ES-I3 (cell line): Measurements from ENCODE around the gene BTBD17.
"Not testable (repeated sequence)": the region's sequence is repeated elsewhere in the genome, so short reads cannot be mapped to it uniquely, and the experiment has no call there.

Source experiments
- H3K36me3 ChIP-seq: 2 replicates; pipeline ENCODE4 v1.6.1; 2013; ENCODE audit warnings: mild to moderate bottlenecking, low read length, control low read depth, moderate library complexity; ENCODE audit not compliant: insufficient read depth
- H3K4me1 ChIP-seq: 2 replicates; pipeline ENCODE4 v1.6.1; 2013; ENCODE audit warnings: mild to moderate bottlenecking, control low read depth, low read length; ENCODE audit not compliant: insufficient read depth
- H3K9ac ChIP-seq: 2 replicates; pipeline ENCODE4 v1.6.1; 2013; ENCODE audit warnings: low read depth, mild to moderate bottlenecking, low read length, moderate library complexity
- H3K9me3 ChIP-seq: 2 replicates; pipeline ENCODE4 v1.6.1; 2013; ENCODE audit warnings: mild to moderate bottlenecking, low read length, moderate library complexity; ENCODE audit not compliant: control insufficient read depth, insufficient read depth

Gene BTBD17, protein sequence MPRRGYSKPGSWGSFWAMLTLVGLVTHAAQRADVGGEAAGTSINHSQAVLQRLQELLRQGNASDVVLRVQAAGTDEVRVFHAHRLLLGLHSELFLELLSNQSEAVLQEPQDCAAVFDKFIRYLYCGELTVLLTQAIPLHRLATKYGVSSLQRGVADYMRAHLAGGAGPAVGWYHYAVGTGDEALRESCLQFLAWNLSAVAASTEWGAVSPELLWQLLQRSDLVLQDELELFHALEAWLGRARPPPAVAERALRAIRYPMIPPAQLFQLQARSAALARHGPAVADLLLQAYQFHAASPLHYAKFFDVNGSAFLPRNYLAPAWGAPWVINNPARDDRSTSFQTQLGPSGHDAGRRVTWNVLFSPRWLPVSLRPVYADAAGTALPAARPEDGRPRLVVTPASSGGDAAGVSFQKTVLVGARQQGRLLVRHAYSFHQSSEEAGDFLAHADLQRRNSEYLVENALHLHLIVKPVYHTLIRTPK

DNA sequence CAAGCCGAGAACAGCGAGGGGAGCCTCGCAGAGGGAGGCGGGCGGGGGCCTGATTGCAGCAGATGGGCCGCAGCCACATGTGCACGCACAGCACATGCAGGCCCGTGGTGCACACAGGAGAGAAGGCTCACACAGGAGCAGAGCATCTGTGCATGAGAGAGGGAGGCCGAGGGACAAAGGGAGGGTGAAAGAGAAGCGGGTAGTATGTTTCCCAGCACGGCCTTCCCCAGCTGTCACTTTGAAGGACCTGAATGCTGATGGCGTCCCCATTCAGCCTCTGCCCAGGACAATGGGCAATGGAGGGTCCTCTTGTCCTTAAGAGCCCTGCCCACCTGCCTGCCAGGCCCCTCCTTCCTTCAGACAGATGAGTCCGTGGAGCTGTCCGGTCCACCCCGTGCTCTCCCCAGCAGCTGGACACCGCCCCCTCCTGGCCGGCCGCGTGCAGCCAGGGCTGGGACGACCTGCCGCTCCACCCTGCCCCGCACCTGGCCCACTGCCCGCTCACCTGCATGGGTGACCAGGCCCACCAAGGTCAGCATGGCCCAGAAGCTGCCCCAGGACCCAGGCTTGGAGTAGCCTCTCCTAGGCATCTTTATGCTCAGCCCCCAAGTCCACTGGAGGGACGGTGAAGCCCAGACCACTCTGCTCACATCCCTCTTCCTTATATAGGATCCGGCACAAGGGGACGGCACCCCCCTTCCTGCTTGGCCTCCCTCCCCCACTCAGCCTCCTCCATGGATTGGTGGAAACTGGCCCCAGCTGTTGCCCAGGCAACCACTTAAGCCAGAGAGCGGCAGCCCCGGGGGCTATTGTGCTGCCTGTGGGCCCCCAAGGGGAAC lies at the start of gene BTBD17:
Gene BTBD17, minus strand, starts transcription at position 639 of the 839 bp plus-strand sequence. Its CDS starts 49 bp downstream, at position 590.
- Histone ChIP-seq H3K36me3 (no peaks in the 10 kb centered on the region), H3K9ac (peak within 1 kb of the TSS; percentile 34), H3K9me3 (no peaks in the 10 kb centered on the region), H3K4me1 (peaks cover 13% of the 10 kb centered on the region; the same call in 1 of the 2 replicates)

DNA sequence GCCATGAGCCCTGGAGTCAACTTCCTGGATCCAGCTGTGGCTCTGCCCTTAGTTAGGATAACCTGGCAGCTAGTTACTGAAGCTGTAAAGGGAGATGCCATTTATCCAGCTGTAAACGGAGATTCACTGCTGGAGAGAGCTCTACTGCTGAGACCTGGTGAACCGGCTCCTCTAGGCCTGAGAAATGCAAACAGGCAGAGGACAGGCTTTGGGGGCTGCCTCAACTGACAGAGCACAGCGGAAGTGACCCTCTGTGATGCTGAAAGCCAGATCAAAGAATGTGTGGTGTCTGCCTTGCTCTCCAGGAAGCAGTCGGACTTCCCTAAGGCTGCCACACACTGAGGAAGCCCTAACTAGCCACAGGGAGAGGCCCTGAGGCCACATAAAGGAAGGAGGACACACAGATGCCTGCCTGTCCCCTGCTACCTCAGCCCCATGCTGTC lies 48.4 kb upstream of the BTBD17 start:
- peaks cover 6% of the 10 kb centered on the region; the same call in 1 of the 2 replicates for H3K4me1 ChIP-seq
- H3K36me3 ChIP-seq = no peaks in the 10 kb centered on the region; the same call in 1 of the 2 replicates
- no peaks in the 10 kb centered on the region for H3K9me3 ChIP-seq
- H3K9ac ChIP-seq = no peak overlapping the region

DNA sequence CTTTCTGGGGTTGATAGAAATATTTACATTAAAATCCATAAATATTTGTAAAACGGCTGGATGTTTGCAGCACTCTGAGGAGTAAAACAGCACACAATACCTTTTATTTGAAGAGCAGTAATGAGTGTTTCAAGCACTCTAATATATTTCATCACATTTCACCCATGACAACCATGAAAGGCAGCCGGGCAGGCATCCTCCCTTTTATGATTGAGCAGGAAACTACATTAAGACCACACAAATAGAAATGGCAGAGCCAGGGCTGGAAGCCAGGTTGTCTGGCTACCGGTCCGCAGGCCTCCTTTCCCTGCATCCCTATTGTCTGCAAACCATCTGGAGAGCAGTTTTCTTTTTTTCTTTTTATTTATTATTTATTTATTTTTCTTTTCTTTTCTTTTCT lies 47.1 kb upstream of the BTBD17 start:
- H3K9ac ChIP-seq = no peak overlapping the region
- H3K9me3 ChIP-seq = no peaks in the 10 kb centered on the region
- H3K36me3 ChIP-seq = no peaks in the 10 kb centered on the region
- H3K4me1 ChIP-seq = peaks cover 15% of the 10 kb centered on the region

- peaks cover 20% of the 10 kb centered on the region for H3K4me1 ChIP-seq
- no peaks in the 10 kb centered on the region for H3K9me3 ChIP-seq
- H3K36me3 ChIP-seq = no peaks in the 10 kb centered on the region
- no peak overlapping the region for H3K9ac ChIP-seq
These were observed 46.6 kb upstream of the BTBD17 start for GRCh38 chr17:74408262-74408661.

DNA sequence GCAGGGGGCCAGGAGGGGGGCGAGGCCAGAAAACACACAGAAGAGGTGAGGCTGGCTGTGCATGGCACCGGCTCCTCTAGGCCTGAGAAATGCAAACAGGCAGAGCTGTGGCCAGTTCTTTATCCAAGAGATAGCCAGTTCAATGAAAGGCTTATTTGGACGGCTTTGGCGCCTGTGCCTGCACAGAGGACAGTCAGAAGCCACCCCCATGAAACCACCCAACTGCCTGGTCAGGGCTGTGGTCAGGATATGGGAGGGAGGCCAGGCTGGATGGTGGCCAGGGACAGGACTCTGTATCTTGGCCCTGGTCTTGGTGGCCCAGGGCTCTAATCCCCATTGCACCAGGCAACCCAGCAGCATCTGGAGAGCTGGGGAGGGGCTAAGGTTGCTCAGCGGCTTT lies 45.7 kb upstream of the BTBD17 start:
- Histone ChIP-seq H3K9me3 (no peaks in the 10 kb centered on the region), H3K36me3 (no peaks in the 10 kb centered on the region), H3K4me1 (peaks cover 20% of the 10 kb centered on the region), H3K9ac (no peak overlapping the region)

DNA sequence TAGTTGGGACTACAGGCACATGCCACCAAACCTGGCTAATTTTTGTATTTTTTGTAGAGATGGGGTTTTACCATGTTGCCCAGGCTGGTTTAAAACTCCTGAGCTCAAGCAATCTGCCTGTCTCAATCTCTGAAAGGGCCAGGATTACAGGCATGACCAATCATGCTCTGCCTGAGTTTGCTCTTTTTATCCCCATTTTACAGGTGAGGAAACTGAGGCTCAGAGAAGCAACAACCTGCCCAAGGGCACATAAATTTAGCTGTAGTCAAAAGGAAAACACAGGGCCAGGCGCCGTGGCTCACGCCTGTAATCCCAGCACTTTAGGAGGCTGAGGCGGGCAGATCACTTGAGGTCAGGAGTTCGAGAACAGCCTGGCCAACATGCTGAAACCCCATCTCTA lies 43.6 kb upstream of the BTBD17 start:
- H3K4me1 ChIP-seq = peaks cover 20% of the 10 kb centered on the region
- not testable (repeated sequence) for H3K9me3 ChIP-seq, H3K36me3 ChIP-seq, H3K9ac ChIP-seq

DNA sequence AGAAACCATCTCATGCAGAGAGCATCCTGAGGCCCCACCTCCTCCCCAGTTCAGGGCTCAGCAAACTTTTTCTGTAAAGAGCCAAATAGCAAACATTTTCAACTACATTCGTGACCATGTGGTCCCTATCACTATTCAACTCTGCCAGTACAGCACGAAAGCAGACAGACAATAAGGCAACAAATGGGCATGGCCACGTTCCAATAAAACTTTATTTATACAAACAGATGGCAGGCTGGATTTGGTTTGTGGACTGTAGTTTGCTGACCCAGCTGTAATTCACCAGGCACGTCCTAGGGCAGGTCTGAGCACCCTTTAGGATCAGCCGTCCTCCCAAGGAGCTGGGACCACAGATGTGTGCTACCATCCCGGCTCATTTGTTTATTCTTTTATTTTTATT lies 43.1 kb upstream of the BTBD17 start:
- H3K9me3 ChIP-seq = no peaks in the 10 kb centered on the region
- H3K4me1 ChIP-seq = peaks cover 15% of the 10 kb centered on the region
- H3K9ac ChIP-seq = peak overlapping the region; percentile 25; the same call in 1 of the 2 replicates
- no peaks in the 10 kb centered on the region for H3K36me3 ChIP-seq

DNA sequence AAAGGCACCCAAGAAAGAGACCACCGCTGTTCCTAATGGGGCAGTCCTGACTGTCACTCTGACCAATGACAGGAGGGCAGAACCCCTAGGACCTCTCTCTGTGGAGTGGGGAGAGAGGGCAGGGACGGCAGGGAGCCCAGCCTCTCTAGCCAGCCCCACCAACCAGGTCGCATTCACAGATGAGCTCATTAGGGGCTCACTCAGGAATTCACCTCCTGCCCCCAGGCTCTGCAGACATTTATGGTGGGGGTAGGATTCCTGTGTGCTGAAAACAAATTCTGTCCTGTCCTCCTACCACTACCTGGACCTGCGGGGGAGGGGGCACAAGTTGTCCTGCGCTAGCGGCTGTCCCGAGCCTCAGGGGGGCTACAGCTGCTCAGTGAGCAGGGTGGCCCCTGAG lies 42.5 kb upstream of the BTBD17 start:
- Histone ChIP-seq H3K36me3 (no peaks in the 10 kb centered on the region), H3K9ac (peak overlapping the region; percentile 25; the same call in 1 of the 2 replicates), H3K9me3 (no peaks in the 10 kb centered on the region), H3K4me1 (peaks cover 14% of the 10 kb centered on the region)

- Histone ChIP-seq H3K36me3 (no peaks in the 10 kb centered on the region), H3K9me3 (no peaks in the 10 kb centered on the region), H3K9ac (peak overlapping the region; percentile 25; the same call in 1 of the 2 replicates)
These were observed 42.0 kb upstream of the BTBD17 start for GRCh38 chr17:74403512-74404137.

GRCh38 chr17:74402048-74402447 lies 40.4 kb upstream of the BTBD17 start:
- no peaks in the 10 kb centered on the region for H3K9me3 ChIP-seq
- no peaks in the 10 kb centered on the region for H3K36me3 ChIP-seq
- peaks cover 14% of the 10 kb centered on the region for H3K4me1 ChIP-seq
- H3K9ac ChIP-seq = no peak overlapping the region

More at GRCh38 chr17:74403512-74404137, 42.0 kb upstream of the BTBD17 start:
- H3K4me1 ChIP-seq = peaks cover 14% of the 10 kb centered on the region

GRCh38 chr17:74396567-74396966 lies 34.9 kb upstream of the BTBD17 start:
- Histone ChIP-seq H3K9ac (no peak overlapping the region), H3K9me3 (no peaks in the 10 kb centered on the region), H3K36me3 (no peaks in the 10 kb centered on the region), H3K4me1 (peaks cover 9% of the 10 kb centered on the region)

- peaks cover 9% of the 10 kb centered on the region for H3K4me1 ChIP-seq
- H3K36me3 ChIP-seq = no peaks in the 10 kb centered on the region
- H3K9ac ChIP-seq = no peak overlapping the region
- H3K9me3 ChIP-seq = no peaks in the 10 kb centered on the region
These were observed 33.3 kb upstream of the BTBD17 start for GRCh38 chr17:74394977-74395376.

GRCh38 chr17:74394275-74394950 lies 32.7 kb upstream of the BTBD17 start:
- Histone ChIP-seq H3K4me1 (peaks cover 10% of the 10 kb centered on the region), H3K9ac (no peak overlapping the region), H3K9me3 (no peaks in the 10 kb centered on the region), H3K36me3 (no peaks in the 10 kb centered on the region)
